DND-41 (cell line): ENCODE data around the gene C13orf42.

ENCODE experiments used
- ATAC-seq: fragments of 200-7000 bp; cut with Tn5 transposase; 3 replicates; pipeline ENCODE4 v1.9.1; 2021; ENCODE audit warnings: low read depth; ENCODE audit not compliant: insufficient read depth
- DNase-seq: peaks from one replicate; pipeline ENCODE4 v3.0.0-alpha.2; 2020
- H2AFZ ChIP-seq: 2 replicates; pipeline ENCODE4 v1.6.0; 2012; ENCODE audit warnings: low read depth, low read length
- H3K27ac ChIP-seq: 2 replicates; pipeline ENCODE4 v1.5.1; 2012; ENCODE audit warnings: low read length, inconsistent platforms
- H3K27me3 ChIP-seq: fragments of 200-600 bp; sonication (generic); 2 replicates; pipeline ENCODE4 v1.6.0; 2012; ENCODE audit warnings: low read length, mild to moderate bottlenecking, inconsistent platforms; ENCODE audit not compliant: insufficient read depth, poor library complexity
- H3K36me3 ChIP-seq: 2 replicates; pipeline ENCODE4 v1.5.1; 2012; ENCODE audit warnings: low read length, inconsistent platforms; ENCODE audit not compliant: insufficient read depth
- H3K4me1 ChIP-seq: 2 replicates; pipeline ENCODE4 v1.5.1; 2012; ENCODE audit warnings: mild to moderate bottlenecking, low read length; ENCODE audit not compliant: insufficient read depth
- H3K4me2 ChIP-seq: 2 replicates; pipeline ENCODE4 v1.6.0; 2012; ENCODE audit warnings: mild to moderate bottlenecking, moderate library complexity, low read length, inconsistent platforms; ENCODE audit not compliant: insufficient read depth
- H3K4me3 ChIP-seq, 2 experiments: fragments of 200-600 bp in 1 of 2; shearing (Covaris generic) in 1 of 2; 2 replicates each; pipeline ENCODE4 v1.5.1; 2012 to 2016; ENCODE audit warnings: inconsistent platforms in 2 of 2, low read length in 2 of 2, mild to moderate bottlenecking in 2 of 2, low read depth in 1 of 2, moderate library complexity in 1 of 2
- H3K79me2 ChIP-seq: 2 replicates; pipeline ENCODE4 v1.6.0; 2012; ENCODE audit warnings: low read length, inconsistent platforms; ENCODE audit not compliant: insufficient read depth
- H3K9ac ChIP-seq: 2 replicates; pipeline ENCODE4 v1.6.0; 2012; ENCODE audit warnings: low read depth, mild to moderate bottlenecking, inconsistent platforms, low read length, moderate library complexity
- H3K9me3 ChIP-seq: 2 replicates; pipeline ENCODE4 v1.5.1; 2012; ENCODE audit warnings: low read length, moderate library complexity, mild to moderate bottlenecking, inconsistent platforms; ENCODE audit not compliant: insufficient read depth, severe bottlenecking
- H4K20me1 ChIP-seq: 2 replicates; pipeline ENCODE4 v1.6.0; 2012; ENCODE audit warnings: low read length; ENCODE audit not compliant: insufficient read depth
- EZH2 ChIP-seq: IDR thresholded peaks from 3 replicates; pipeline ENCODE4 v1.6.1; 2012; ENCODE audit warnings: borderline replicate concordance, low read depth, mild to moderate bottlenecking, moderate library complexity, low read length, inconsistent platforms; ENCODE audit not compliant: severe bottlenecking
- TF ChIP-seq, protein P1 (sequence below): IDR thresholded peaks from 2 replicates; pipeline ENCODE4 v1.5.1; 2012; ENCODE audit warnings: borderline replicate concordance, low read length, moderate library complexity, mild to moderate bottlenecking; ENCODE audit not compliant: poor library complexity, severe bottlenecking; ENCODE audit errors: extremely low read depth

Gene C13orf42

DNA sequence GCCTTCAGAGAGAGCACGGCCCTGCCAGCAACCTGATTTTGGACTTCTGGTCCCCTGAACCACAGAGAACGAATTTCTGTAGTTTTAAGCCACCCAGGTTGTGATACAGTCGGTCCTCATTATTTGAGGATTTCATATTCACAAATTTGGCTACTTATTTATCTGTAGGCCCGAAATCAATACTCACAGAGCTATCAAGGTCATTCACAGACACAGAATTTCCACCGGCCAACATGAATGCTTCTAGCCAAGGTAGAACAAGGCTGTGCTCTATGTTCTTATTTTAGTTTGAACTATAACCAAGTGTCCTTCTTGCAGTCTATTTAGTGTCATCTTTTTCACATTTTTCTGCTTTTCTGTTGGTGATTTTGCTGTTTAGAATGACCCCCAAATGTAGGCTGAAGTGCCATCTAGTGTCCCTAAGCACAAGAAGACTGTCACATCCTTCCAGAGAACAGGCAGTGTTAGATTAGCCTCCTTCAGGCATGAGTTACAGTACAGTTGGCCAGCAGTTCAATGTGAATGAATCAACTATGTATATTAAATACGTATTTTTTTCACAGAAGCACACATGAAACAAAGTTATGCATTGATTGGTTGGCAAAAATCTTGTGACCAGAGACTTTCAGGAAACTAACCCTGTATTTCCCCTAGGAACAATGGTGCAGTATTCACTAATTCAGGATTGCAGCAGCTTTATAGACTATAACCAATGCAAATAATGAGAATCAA, 63.5 kb downstream of the C13orf42 start:
- Histone ChIP-seq H4K20me1 (no peaks in the 10 kb centered on the region), H2AFZ (no peak overlapping the region), H3K79me2 (no peaks in the 10 kb centered on the region), H3K4me1 (no peaks in the 10 kb centered on the region), H3K4me2 (no peak overlapping the region), H3K9ac (no peak overlapping the region), H3K9me3 (no peaks in the 10 kb centered on the region), H3K4me3 (no peak overlapping the region), H3K36me3 (no peaks in the 10 kb centered on the region), H3K27ac (no peak overlapping the region), H3K27me3 (no peaks in the 10 kb centered on the region)
- no peak for DNase-seq
- ATAC-seq = no peak
- TF ChIP-seq, protein P1, sequence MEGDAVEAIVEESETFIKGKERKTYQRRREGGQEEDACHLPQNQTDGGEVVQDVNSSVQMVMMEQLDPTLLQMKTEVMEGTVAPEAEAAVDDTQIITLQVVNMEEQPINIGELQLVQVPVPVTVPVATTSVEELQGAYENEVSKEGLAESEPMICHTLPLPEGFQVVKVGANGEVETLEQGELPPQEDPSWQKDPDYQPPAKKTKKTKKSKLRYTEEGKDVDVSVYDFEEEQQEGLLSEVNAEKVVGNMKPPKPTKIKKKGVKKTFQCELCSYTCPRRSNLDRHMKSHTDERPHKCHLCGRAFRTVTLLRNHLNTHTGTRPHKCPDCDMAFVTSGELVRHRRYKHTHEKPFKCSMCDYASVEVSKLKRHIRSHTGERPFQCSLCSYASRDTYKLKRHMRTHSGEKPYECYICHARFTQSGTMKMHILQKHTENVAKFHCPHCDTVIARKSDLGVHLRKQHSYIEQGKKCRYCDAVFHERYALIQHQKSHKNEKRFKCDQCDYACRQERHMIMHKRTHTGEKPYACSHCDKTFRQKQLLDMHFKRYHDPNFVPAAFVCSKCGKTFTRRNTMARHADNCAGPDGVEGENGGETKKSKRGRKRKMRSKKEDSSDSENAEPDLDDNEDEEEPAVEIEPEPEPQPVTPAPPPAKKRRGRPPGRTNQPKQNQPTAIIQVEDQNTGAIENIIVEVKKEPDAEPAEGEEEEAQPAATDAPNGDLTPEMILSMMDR = peak; percentile 34
- TF ChIP-seq EZH2 = no peak

DNA sequence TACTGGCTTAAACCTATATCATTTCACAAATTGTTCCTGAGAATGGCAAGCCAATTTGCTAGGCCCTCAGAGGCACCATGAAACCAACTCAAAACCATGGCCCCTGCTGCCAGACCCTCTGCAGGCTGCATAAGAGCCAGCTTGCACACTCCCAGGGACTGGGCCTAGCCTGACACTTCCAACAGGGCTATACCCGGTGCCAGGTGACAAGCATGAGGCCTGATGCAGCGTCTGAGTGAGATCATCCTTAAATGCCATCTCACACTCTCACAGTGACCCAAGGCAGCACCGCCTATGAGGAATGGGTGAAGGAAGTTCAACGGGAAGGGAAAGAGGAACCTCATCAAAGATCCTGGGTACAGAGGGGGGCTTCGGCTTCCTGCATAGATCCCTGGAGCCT, 65.6 kb downstream of the C13orf42 start:
- Histone ChIP-seq H3K4me2 (no peak overlapping the region), H3K4me1 (no peaks in the 10 kb centered on the region), H3K79me2 (no peaks in the 10 kb centered on the region), H3K4me3 (no peak overlapping the region), H3K27ac (no peak overlapping the region), H3K27me3 (no peaks in the 10 kb centered on the region), H3K36me3 (no peaks in the 10 kb centered on the region), H2AFZ (no peak overlapping the region), H4K20me1 (no peaks in the 10 kb centered on the region), H3K9ac (no peak overlapping the region), H3K9me3 (no peaks in the 10 kb centered on the region)
- TF ChIP-seq, protein P1 = no peak
- no peak for TF ChIP-seq EZH2
- no peak for ATAC-seq
- DNase-seq = no peak

DNA sequence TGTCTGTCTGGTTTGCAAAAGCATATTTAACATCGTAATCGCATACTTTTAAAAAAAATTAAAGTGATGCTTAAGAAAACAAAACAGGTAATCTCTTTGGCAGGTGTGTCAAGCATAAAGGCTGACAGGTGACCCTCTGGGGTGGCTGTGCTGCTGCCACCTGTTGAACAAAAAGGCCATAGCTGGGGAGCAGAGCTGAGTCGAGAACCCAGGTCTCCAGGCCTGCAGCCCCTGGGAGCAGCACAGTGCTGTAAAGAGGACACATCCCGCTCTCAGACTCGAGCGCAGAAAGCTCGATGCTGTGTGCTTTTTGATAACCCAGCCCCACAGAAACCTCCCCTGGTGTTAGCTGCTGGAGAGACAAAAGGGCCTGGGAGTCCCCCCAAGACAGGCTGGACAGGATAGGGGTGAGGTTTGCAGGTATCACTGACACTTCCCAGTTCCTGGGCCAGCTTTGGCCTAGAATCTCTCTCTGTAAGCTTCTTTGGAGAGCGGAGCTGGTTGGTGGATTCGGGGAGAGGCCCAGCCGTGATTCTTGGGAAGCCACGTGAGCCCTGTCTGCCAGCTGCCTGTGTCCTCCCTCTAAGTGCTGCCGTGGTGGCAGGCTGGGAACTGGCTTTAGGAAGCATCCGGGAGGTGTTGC, 66.9 kb downstream of the C13orf42 start:
- Histone ChIP-seq H3K4me2 (no peak overlapping the region), H3K36me3 (no peaks in the 10 kb centered on the region), H3K79me2 (no peaks in the 10 kb centered on the region), H3K4me3 (no peak overlapping the region), H3K9me3 (no peaks in the 10 kb centered on the region), H4K20me1 (no peaks in the 10 kb centered on the region), H3K9ac (no peak overlapping the region), H2AFZ (no peak overlapping the region), H3K27me3 (no peaks in the 10 kb centered on the region), H3K27ac (no peak overlapping the region), H3K4me1 (no peaks in the 10 kb centered on the region)
- no peak for DNase-seq
- no peak for ATAC-seq
- TF ChIP-seq, protein P1 = no peak
- no peak for TF ChIP-seq EZH2
